Natural killer cell (primary cell): ENCODE measurements around the gene CCDC33. TPM values are rescaled to one million over a fixed set of nuclear protein-coding genes. Genes with fewer than 3 reads are reported as not detected.

Source experiments
- ATAC-seq, 3 donors: fragments of 150-1000 bp in 2 of 3; fragments of 200-7000 bp in 1 of 3; cut with Tn5 transposase; 1 replicate in 1 of 3; 2 replicates in 2 of 3; pipeline ENCODE4 v1.10.0; 2021; ENCODE audit warnings: mild to moderate bottlenecking in 2 of 3, moderate library complexity in 2 of 3
- DNase-seq, 2 donors: peaks; one replicate each; pipeline versions ENCODE4 v3.0.0 to v3.0.0-alpha.2; 2013 to 2021; ENCODE audit warnings: mixed read lengths in 1 of 2
- H3K27ac ChIP-seq: one replicate; pipeline ENCODE4 v1.5.1; 2013; ENCODE audit warnings: mild to moderate bottlenecking, low read length
- H3K27me3 ChIP-seq: one replicate; pipeline ENCODE4 v1.6.1; 2013; ENCODE audit warnings: low read length; ENCODE audit not compliant: control insufficient read depth, insufficient read depth
- H3K36me3 ChIP-seq: one replicate; pipeline ENCODE4 v1.6.1; 2013; ENCODE audit warnings: low read length; ENCODE audit not compliant: control insufficient read depth, insufficient read depth
- H3K4me1 ChIP-seq: one replicate; pipeline ENCODE4 v1.6.1; 2013; ENCODE audit warnings: low read length; ENCODE audit not compliant: control insufficient read depth, insufficient read depth
- H3K4me3 ChIP-seq: one replicate; pipeline ENCODE4 v1.5.1; 2013; ENCODE audit warnings: low read length
- H3K9me3 ChIP-seq: one replicate; pipeline ENCODE4 v1.6.1; 2013; ENCODE audit warnings: low read length; ENCODE audit not compliant: control insufficient read depth, insufficient read depth
- H3K27ac Mint-ChIP-seq, 2 donors: one replicate each; pipeline ENCODE4 v1.8.0; 2022; ENCODE audit warnings: mild to moderate bottlenecking in 2 of 2, mixed read lengths in 2 of 2, moderate library complexity in 1 of 2
- H3K27me3 Mint-ChIP-seq, 2 donors: one replicate each; pipeline ENCODE4 v1.8.0; 2022; ENCODE audit warnings: low read depth in 2 of 2, mixed read lengths in 2 of 2
- H3K36me3 Mint-ChIP-seq: one replicate; pipeline ENCODE4 v1.8.0; 2022; ENCODE audit warnings: mixed read lengths
- H3K4me1 Mint-ChIP-seq, 2 donors: one replicate each; pipeline ENCODE4 v1.8.0; 2022; ENCODE audit warnings: mixed read lengths in 2 of 2
- H3K4me3 Mint-ChIP-seq: one replicate; pipeline ENCODE4 v1.8.0; 2022; ENCODE audit warnings: mild to moderate bottlenecking, moderate library complexity, mixed read lengths
- H3K9me3 Mint-ChIP-seq, 2 donors: one replicate each; pipeline ENCODE4 v1.8.0; 2022; ENCODE audit warnings: mixed read lengths in 2 of 2
- WGBS: methylation state at CpG from one replicate; pipeline ENCODE4 v1.1.7; 2013; ENCODE audit warnings: missing lambda C conversion rate; ENCODE audit not compliant: insufficient coverage; 5-methylcytosine and 5-hydroxymethylcytosine counted together
- intact Hi-C: fragments of 100-400 bp; cut with micrococcal nuclease; formaldehyde crosslinking; loops from one replicate; pipeline ENCODE4 v1.14.2; 2022
- total RNA-seq, 4 donors: library from RNA; stranded (reverse); fragments of 120-200 nt in 1 of 4; gene quantifications; one replicate each; pipeline versions ENCODE4 v1.2.3 to v1.2.4, GENCODE V29; 2013 to 2022
- TF ChIP-seq, protein P1 (sequence below): fragments of 200-600 bp; IDR thresholded peaks from one replicate; pipeline ENCODE4 v1.8.0; 2022; ENCODE audit warnings: antibody characterized with exemption

Gene CCDC33
- total RNA-seq, 3 donors from 2014 or later (not counting 1 experiment from before 2014, with no cell fraction given), result not detected

DNA sequence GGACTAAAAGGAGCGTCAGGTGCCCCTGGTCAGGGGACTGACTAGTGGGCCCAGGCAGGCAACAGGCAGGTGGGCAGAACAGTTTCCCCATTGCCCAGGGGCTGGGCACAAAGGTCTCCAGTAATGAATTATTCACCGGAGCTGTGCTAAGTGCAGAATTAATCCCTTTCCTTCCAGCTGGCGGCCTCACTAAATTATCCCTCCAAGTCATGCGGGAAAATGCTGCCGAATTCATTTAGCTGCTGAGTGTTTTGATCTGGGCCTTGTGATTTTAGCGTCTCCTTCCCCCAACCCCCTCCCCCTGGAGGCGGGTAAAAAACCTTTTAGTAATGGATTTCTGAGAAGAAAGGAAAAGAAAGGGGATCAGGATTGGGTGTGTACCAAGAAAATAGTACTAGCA is 47.2 kb downstream of the CCDC33 start:
- Mint-ChIP-seq H3K27ac (no peak overlapping the region), H3K36me3 (no peaks in the 10 kb centered on the region), H3K4me1 (no peaks in the 10 kb centered on the region), H3K9me3 (no peaks in the 10 kb centered on the region), H3K4me3 (no peak overlapping the region), H3K27me3 (peaks cover 13 to 18% of the 10 kb centered on the region in 2 donors)
- intact Hi-C loops, result no loop called here
- Histone ChIP-seq H3K9me3 (no peaks in the 10 kb centered on the region), H3K27me3 (no peaks in the 10 kb centered on the region), H3K27ac (no peak overlapping the region), H3K4me1 (no peaks in the 10 kb centered on the region), H3K4me3 (no peak overlapping the region), H3K36me3 (no peaks in the 10 kb centered on the region)
- WGBS, result 80% methylated on average over 5 of the region's 7 CpGs
- no peak for DNase-seq
- no peak for ATAC-seq
- TF ChIP-seq, protein P1, sequence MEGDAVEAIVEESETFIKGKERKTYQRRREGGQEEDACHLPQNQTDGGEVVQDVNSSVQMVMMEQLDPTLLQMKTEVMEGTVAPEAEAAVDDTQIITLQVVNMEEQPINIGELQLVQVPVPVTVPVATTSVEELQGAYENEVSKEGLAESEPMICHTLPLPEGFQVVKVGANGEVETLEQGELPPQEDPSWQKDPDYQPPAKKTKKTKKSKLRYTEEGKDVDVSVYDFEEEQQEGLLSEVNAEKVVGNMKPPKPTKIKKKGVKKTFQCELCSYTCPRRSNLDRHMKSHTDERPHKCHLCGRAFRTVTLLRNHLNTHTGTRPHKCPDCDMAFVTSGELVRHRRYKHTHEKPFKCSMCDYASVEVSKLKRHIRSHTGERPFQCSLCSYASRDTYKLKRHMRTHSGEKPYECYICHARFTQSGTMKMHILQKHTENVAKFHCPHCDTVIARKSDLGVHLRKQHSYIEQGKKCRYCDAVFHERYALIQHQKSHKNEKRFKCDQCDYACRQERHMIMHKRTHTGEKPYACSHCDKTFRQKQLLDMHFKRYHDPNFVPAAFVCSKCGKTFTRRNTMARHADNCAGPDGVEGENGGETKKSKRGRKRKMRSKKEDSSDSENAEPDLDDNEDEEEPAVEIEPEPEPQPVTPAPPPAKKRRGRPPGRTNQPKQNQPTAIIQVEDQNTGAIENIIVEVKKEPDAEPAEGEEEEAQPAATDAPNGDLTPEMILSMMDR, result no peak

DNA sequence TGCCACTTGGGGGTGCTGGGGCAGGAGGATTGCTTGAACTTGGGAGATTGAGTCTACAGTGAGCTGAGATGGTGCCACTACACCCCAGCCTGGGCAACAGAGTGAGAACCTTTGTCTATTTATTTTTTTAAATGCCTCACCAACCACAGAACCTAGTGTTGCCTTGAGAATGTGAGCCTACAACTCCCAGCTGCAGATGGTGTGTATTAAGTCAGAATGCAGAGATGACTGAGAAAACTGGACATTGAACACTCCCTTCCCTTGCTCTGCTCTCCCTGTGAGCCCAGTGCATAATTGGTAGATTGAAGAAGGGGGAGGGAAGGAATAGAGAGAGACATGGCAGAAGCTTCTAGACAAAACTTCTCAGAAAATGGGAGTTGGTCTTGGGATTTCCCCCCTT is 53.5 kb downstream of the CCDC33 start:
- H3K9me3 Mint-ChIP-seq, result peaks cover 0 to 4% of the 10 kb centered on the region in 2 donors
- peaks cover 0 to 7% of the 10 kb centered on the region in 2 donors for H3K4me1 Mint-ChIP-seq
- H3K36me3 Mint-ChIP-seq, result no peaks in the 10 kb centered on the region
- DNase-seq (no peak), ATAC-seq (no peak)
- Histone ChIP-seq H3K27ac (no peak overlapping the region), H3K27me3 (peaks cover 2% of the 10 kb centered on the region), H3K36me3 (no peaks in the 10 kb centered on the region), H3K9me3 (no peaks in the 10 kb centered on the region), H3K4me3 (no peak overlapping the region), H3K4me1 (no peaks in the 10 kb centered on the region)
- peaks cover 22 to 33% of the 10 kb centered on the region in 2 donors for H3K27me3 Mint-ChIP-seq
- intact Hi-C loops, result no loop called here
- H3K4me3 Mint-ChIP-seq, result no peak overlapping the region
- TF ChIP-seq, protein P1, result no peak
- H3K27ac Mint-ChIP-seq, result no peak overlapping the region

DNA sequence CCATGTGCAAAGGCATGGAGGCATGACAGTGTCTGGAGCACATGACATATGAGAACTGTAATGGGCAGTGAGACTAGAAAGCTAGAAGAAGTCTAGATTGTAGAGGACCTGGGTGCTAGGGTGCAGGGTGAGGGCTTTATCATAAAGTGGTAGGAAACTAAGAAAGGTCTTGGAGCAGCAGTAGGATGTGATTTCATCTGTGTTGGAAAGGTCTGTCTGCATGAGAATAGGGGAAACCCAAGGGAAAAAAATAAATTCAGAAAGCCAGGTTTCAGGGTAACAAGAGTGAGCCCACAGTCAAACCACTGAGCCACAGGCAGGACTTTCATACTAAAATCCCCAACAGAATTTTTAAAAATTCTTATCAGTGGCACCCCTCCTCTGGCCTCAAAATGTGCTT is 54.5 kb downstream of the CCDC33 start:
- ATAC-seq (no peak), DNase-seq (no peak)
- Mint-ChIP-seq H3K4me3 (no peak overlapping the region), H3K27ac (no peak overlapping the region), H3K36me3 (no peaks in the 10 kb centered on the region), H3K9me3 (peaks cover 0 to 4% of the 10 kb centered on the region in 2 donors), H3K27me3 (peaks cover 25 to 27% of the 10 kb centered on the region in 2 donors), H3K4me1 (peaks cover 0 to 7% of the 10 kb centered on the region in 2 donors)
- H3K36me3 ChIP-seq, result no peaks in the 10 kb centered on the region
- H3K27ac ChIP-seq, result no peak overlapping the region
- TF ChIP-seq, protein P1, result no peak
- H3K9me3 ChIP-seq, result no peaks in the 10 kb centered on the region
- H3K27me3 ChIP-seq, result peaks cover 2% of the 10 kb centered on the region
- intact Hi-C loops, result no loop called here
- no peaks in the 10 kb centered on the region for H3K4me1 ChIP-seq
- no peak overlapping the region for H3K4me3 ChIP-seq
